ENCODE results near the gene P2RY6. TPM values are rescaled to one million over a fixed set of nuclear protein-coding genes. Genes with fewer than 3 reads are reported as not detected.

Gene P2RY6
- total and polyA plus RNA-seq, 4 donors = 0.50 to 1.4 (median 0.81) TPM

GRCh38 chr11:73295241-73295995 lies 23.3 kb downstream of the P2RY6 start:
- Histone ChIP-seq H3K27ac (ENCODE audit: low read depth, low read length) (no peak overlapping the region), H3K4me1 (ENCODE audit: control insufficient read depth, insufficient read depth, low read length) (peaks cover 12% of the 10 kb centered on the region), H3K4me3 (ENCODE audit: low read depth, low read length) (no peak overlapping the region), H3K9me3 (ENCODE audit: control insufficient read depth, insufficient read depth, low read length) (no peaks in the 10 kb centered on the region), H3K27me3 (ENCODE audit: control insufficient read depth, insufficient read depth, low read length) (no peaks in the 10 kb centered on the region), H3K36me3 (ENCODE audit: control insufficient read depth, insufficient read depth, low read length) (peaks cover 7% of the 10 kb centered on the region)
- peak in 2 of 6 donors; percentile 55 to 67 for DNase-seq (ENCODE audit: low read depth in 4 of 6, low spot score in 6 of 6)
- whole genome bisulfite sequencing (ENCODE audit: insufficient coverage) = 47% methylated on average over 12 of the region's 12 CpGs

DNA sequence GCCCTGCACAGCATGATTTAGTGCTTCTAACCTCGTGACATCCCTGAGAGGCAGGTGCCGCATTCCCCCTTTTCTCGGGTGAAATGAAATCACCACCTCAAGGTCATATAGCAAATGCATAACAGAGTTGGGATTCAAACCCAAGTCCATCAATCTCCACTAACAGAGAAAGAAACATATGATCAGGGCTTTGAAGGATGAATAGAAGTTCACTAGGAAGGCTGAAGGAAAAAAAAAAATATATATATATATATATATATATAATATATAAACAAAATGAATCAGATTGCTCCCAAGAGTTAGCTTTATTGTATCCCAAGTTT lies 23.8 kb downstream of the P2RY6 start:
- H3K4me1 ChIP-seq (ENCODE audit: control insufficient read depth, insufficient read depth, low read length) = peaks cover 16% of the 10 kb centered on the region
- peaks cover 7% of the 10 kb centered on the region for H3K36me3 ChIP-seq (ENCODE audit: control insufficient read depth, insufficient read depth, low read length)
- H3K9me3 ChIP-seq (ENCODE audit: control insufficient read depth, insufficient read depth, low read length) = no peaks in the 10 kb centered on the region
- H3K27me3 ChIP-seq (ENCODE audit: control insufficient read depth, insufficient read depth, low read length) = no peaks in the 10 kb centered on the region
- no CpG with 5 or more reads among the region's 3 CpGs for WGBS (ENCODE audit: insufficient coverage)
- no peak for DNase-seq (ENCODE audit: low read depth in 4 of 6, low spot score in 6 of 6)
- H3K27ac ChIP-seq (ENCODE audit: low read depth, low read length) = no peak overlapping the region
- H3K4me3 ChIP-seq (ENCODE audit: low read depth, low read length) = no peak overlapping the region

GRCh38 chr11:73296501-73297230 lies 24.5 kb downstream of the P2RY6 start:
- no peak for DNase-seq (ENCODE audit: low read depth in 4 of 6, low spot score in 6 of 6)
- Histone ChIP-seq H3K4me1 (ENCODE audit: control insufficient read depth, insufficient read depth, low read length) (peaks cover 16% of the 10 kb centered on the region), H3K27me3 (ENCODE audit: control insufficient read depth, insufficient read depth, low read length) (no peaks in the 10 kb centered on the region), H3K9me3 (ENCODE audit: control insufficient read depth, insufficient read depth, low read length) (no peaks in the 10 kb centered on the region), H3K4me3 (ENCODE audit: low read depth, low read length) (no peak overlapping the region), H3K27ac (ENCODE audit: low read depth, low read length) (no peak overlapping the region), H3K36me3 (ENCODE audit: control insufficient read depth, insufficient read depth, low read length) (peaks cover 7% of the 10 kb centered on the region)
- WGBS (ENCODE audit: insufficient coverage) = 93% methylated on average over 35 of the region's 35 CpGs

- DNase-seq (ENCODE audit: low read depth in 4 of 6, low spot score in 6 of 6) = no peak
- 93% methylated on average over 17 of the region's 18 CpGs for WGBS (ENCODE audit: insufficient coverage)
- H3K9me3 ChIP-seq (ENCODE audit: control insufficient read depth, insufficient read depth, low read length) = no peaks in the 10 kb centered on the region
- H3K27ac ChIP-seq (ENCODE audit: low read depth, low read length) = no peak overlapping the region
- H3K36me3 ChIP-seq (ENCODE audit: control insufficient read depth, insufficient read depth, low read length) = peaks cover 7% of the 10 kb centered on the region
- no peaks in the 10 kb centered on the region for H3K27me3 ChIP-seq (ENCODE audit: control insufficient read depth, insufficient read depth, low read length)
- H3K4me1 ChIP-seq (ENCODE audit: control insufficient read depth, insufficient read depth, low read length) = peaks cover 16% of the 10 kb centered on the region
- H3K4me3 ChIP-seq (ENCODE audit: low read depth, low read length) = no peak overlapping the region
Observed at GRCh38 chr11:73297231-73297590, 25.1 kb downstream of the P2RY6 start.

- no peaks in the 10 kb centered on the region for H3K9me3 ChIP-seq (ENCODE audit: control insufficient read depth, insufficient read depth, low read length)
- no peak for DNase-seq (ENCODE audit: low read depth in 4 of 6, low spot score in 6 of 6)
- H3K36me3 ChIP-seq (ENCODE audit: control insufficient read depth, insufficient read depth, low read length) = peaks cover 7% of the 10 kb centered on the region
- 96% methylated on average over 3 of the region's 3 CpGs for WGBS (ENCODE audit: insufficient coverage)
- no peak overlapping the region for H3K27ac ChIP-seq (ENCODE audit: low read depth, low read length)
- H3K4me1 ChIP-seq (ENCODE audit: control insufficient read depth, insufficient read depth, low read length) = peaks cover 13% of the 10 kb centered on the region
- H3K27me3 ChIP-seq (ENCODE audit: control insufficient read depth, insufficient read depth, low read length) = no peaks in the 10 kb centered on the region
- no peak overlapping the region for H3K4me3 ChIP-seq (ENCODE audit: low read depth, low read length)
Observed at GRCh38 chr11:73297702-73298101, 25.6 kb downstream of the P2RY6 start.

- Histone ChIP-seq H3K9me3 (ENCODE audit: control insufficient read depth, insufficient read depth, low read length) (no peaks in the 10 kb centered on the region), H3K27ac (ENCODE audit: low read depth, low read length) (no peak overlapping the region), H3K4me3 (ENCODE audit: low read depth, low read length) (no peak overlapping the region), H3K27me3 (ENCODE audit: control insufficient read depth, insufficient read depth, low read length) (no peaks in the 10 kb centered on the region), H3K36me3 (ENCODE audit: control insufficient read depth, insufficient read depth, low read length) (peaks cover 7% of the 10 kb centered on the region), H3K4me1 (ENCODE audit: control insufficient read depth, insufficient read depth, low read length) (peaks cover 10% of the 10 kb centered on the region)
- WGBS (ENCODE audit: insufficient coverage) = 81% methylated on average over 5 of the region's 5 CpGs
- no peak for DNase-seq (ENCODE audit: low read depth in 4 of 6, low spot score in 6 of 6)
Observed at GRCh38 chr11:73298233-73298632, 26.1 kb downstream of the P2RY6 start.

- Histone ChIP-seq H3K27me3 (ENCODE audit: control insufficient read depth, insufficient read depth, low read length) (no peaks in the 10 kb centered on the region), H3K4me1 (ENCODE audit: control insufficient read depth, insufficient read depth, low read length) (peaks cover 8% of the 10 kb centered on the region)
- WGBS (ENCODE audit: insufficient coverage) = 91% methylated on average over 8 of the region's 10 CpGs
Observed at GRCh38 chr11:73299751-73300150, 27.6 kb downstream of the P2RY6 start.

GRCh38 chr11:73306069-73306841 lies 34.1 kb downstream of the P2RY6 start:
- peaks cover 18% of the 10 kb centered on the region for H3K36me3 ChIP-seq (ENCODE audit: control insufficient read depth, insufficient read depth, low read length)
- DNase-seq (ENCODE audit: low read depth in 4 of 6, low spot score in 6 of 6) = no peak
- no peak overlapping the region for H3K4me3 ChIP-seq (ENCODE audit: low read depth, low read length)
- no peaks in the 10 kb centered on the region for H3K27me3 ChIP-seq (ENCODE audit: control insufficient read depth, insufficient read depth, low read length)
- H3K4me1 ChIP-seq (ENCODE audit: control insufficient read depth, insufficient read depth, low read length) = peaks cover 41% of the 10 kb centered on the region
- H3K27ac ChIP-seq (ENCODE audit: low read depth, low read length) = no peak overlapping the region
- WGBS (ENCODE audit: insufficient coverage) = 88% methylated on average over 5 of the region's 7 CpGs
- no peaks in the 10 kb centered on the region for H3K9me3 ChIP-seq (ENCODE audit: control insufficient read depth, insufficient read depth, low read length)

More at GRCh38 chr11:73299751-73300150, 27.6 kb downstream of the P2RY6 start:
- Histone ChIP-seq H3K27ac (ENCODE audit: low read depth, low read length) (no peak overlapping the region), H3K36me3 (ENCODE audit: control insufficient read depth, insufficient read depth, low read length) (peaks cover 7% of the 10 kb centered on the region), H3K4me3 (ENCODE audit: low read depth, low read length) (no peak overlapping the region), H3K9me3 (ENCODE audit: control insufficient read depth, insufficient read depth, low read length) (no peaks in the 10 kb centered on the region)
- no peak for DNase-seq (ENCODE audit: low read depth in 4 of 6, low spot score in 6 of 6)

DNA sequence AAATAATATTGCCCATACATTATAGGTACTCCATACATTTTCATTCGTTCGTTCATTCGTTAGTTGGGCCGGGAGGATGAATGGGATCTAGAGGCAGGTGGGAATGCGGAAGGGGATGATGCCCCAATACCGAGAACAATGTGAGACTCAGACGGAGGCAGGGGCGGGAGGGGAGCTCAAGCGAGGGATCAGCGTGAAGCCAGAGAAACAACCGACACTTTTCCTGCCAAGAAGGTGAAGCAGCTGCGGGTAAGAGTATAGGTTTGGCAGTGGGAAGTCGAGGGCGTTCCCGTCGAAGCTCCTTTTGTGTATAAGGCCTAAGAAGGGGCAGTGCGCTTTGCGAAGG lies 34.8 kb downstream of the P2RY6 start:
- peaks cover 47% of the 10 kb centered on the region for H3K4me1 ChIP-seq (ENCODE audit: control insufficient read depth, insufficient read depth, low read length)
- WGBS (ENCODE audit: insufficient coverage) = 5% methylated on average over 15 of the region's 18 CpGs

More for the DNA sequence above, 34.8 kb downstream of the P2RY6 start:
- DNase-seq (ENCODE audit: low read depth in 4 of 6, low spot score in 6 of 6) = no peak
- Histone ChIP-seq H3K36me3 (ENCODE audit: control insufficient read depth, insufficient read depth, low read length) (peaks cover 22% of the 10 kb centered on the region), H3K27ac (ENCODE audit: low read depth, low read length) (peak overlapping the region; percentile 86), H3K4me3 (ENCODE audit: low read depth, low read length) (peak overlapping the region; percentile 73), H3K9me3 (ENCODE audit: control insufficient read depth, insufficient read depth, low read length) (no peaks in the 10 kb centered on the region), H3K27me3 (ENCODE audit: control insufficient read depth, insufficient read depth, low read length) (no peaks in the 10 kb centered on the region)
